ENCODE measurements around the gene STPG1.

STPG1 gene

DNA sequence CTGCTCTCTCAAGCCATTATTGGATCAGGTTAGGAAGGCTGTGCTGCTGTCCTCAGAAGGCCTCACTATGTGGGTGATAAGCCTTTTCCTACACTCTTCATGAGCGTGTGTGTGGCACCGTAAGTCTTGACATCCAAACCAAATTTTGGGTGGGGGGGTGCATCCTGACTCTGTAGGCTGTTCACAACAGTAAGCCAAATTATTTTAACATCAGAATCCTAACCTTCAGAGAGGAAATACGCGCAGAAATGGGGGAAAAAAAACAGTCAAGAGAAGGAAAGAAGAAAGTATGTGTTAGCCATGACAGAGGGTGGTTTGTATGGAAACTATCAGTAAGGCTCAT is 21.0 kb downstream of the STPG1 start:
- DNase-seq: no peak

DNA sequence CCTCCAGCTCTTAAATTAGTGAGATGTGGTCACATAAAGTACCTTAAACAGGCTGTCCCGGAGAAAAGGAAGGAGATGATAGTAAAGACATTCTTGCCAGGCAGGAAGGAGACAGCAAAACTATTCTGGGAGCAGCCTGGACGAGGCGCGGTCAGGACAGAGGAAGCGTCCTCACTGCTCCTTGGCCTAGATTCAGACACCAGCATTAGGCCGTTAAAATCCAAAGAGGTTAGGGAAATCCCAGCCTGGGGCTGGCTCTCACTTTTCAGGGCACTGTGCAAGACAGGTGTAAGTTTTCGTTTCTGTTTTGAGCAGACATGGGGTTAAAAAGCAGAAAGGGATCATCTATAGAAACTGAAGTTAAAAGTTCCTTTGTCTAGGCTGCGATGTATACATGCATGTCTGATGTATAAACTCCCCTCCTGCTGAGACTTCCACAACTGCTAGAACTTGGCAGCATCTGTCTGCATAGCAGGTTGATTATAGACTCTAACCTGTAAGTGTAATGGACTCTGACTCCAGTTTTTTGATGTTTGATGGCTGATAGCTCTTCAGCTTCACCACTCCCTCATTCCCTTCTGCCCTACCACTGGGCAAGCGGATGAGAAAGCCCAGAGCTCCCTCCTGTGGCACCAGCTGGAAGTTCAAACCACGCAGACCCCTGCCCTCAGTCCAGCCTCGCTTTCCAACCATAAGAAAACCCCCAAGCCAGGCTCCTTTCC is 21.5 kb downstream of the STPG1 start:
- DNase-seq: peak; percentile 80

DNA sequence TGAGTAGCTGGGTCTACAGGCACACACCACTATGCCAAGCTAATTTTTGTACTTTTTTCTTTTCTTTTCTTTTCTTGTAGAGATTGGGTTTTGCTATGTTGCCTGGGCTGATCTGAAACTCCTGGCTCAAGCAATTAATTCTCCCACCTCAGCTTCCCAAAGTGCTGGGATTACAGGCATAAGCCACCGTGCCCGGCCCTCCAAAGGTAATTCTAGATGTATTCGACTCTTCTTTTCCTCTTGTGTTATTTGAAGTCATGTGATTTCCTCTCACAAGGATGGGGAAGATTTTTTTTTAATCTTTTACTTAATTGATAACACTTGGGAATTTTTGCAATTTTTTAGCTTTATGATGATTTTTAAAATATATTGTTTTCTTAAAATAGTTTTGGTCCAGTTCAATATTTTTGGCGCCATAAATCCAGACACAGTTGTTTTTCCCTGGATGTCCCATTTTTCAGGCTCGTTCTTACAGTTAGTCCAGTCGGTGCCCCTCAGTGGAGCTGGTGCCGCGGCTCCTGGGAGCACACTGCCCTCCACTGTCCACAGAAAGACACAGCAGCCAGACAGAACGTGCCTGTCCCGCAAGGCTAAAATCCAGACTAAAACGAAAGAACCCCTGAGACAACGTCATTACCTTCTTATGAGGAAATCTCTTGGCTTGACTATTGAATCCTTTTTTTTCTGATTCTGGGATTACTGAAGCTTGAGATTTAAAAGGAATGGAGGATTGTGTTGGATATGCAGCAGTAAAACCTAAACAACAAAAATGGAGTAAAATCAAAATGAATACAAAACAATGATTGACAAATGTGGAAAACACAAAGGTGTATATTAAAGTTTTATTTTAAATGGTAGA is 22.4 kb downstream of the STPG1 start:
- peak; percentile 74 for DNase-seq

DNA sequence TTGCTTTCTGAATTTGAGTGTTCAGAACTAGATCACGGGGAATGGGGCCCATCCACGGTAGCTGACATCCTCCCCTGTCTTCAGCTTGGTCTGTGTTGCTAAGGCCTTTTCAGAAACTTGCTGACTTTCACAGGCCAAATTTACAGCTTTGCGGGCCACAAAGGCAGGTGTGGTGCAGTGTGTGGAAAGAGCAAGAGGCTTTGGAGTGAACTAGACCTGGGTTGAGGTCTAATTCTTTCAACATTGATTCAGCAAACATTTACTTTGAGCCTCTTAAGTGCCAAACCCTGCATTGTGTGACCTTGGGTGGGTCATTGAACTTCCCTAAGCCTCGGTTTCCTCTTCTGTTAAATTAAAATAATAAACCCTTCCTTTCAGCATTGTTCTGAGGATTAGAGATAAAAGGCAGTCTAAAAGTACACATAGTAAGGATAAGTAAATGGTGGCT is 24.3 kb downstream of the STPG1 start:
- no peak for DNase-seq

DNA sequence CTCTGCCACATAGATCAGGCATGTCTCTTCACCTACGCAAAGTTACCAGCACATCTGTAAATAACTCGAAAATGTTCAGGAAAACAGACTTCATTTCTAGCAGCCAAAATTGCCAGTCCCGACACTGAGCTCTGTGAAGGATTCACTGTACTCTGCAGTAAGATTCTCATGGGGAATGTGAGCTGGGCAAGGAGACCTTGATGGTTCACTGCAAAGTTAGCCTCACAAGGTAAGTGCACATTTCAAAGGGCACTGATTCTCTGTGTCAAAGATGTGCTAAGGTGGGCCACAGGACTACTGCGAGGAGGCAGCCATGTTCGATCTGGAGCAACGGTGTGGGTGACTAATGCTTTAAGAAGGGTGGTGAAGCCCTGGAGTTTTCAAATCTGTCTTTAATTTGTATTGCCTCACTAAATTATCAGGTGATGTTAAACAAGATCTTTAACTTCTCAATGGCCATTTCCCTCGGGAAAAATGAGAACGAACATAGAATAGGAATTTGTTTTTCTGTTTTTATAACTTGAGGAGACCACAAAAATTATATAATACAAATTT is 25.2 kb downstream of the STPG1 start:
- no peak for DNase-seq

DNA sequence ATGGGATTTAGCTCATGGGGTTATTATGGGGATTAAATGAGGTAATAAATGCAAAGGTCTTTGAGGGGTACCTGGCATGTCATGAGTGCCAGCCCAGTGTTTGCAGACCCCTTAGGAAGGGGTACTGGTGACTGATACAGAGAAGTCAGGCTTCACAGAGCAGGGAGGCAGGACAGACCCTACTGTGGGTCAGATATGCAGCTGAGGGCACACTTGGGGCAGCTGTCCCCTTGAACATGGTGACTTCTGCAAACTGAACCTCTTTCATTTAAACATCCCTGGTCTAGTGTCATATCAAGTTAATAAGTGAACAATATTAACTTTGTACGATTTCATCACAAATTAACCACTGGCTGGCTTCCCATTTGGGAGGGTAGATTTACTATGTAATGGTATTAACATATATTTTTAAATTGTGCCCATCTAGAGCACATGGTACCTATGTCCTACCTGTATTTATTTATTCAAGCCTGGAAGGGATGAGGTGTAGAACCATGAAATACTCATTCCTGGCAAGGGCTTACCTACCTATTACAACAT is 25.9 kb downstream of the STPG1 start:
- DNase-seq: no peak

DNA sequence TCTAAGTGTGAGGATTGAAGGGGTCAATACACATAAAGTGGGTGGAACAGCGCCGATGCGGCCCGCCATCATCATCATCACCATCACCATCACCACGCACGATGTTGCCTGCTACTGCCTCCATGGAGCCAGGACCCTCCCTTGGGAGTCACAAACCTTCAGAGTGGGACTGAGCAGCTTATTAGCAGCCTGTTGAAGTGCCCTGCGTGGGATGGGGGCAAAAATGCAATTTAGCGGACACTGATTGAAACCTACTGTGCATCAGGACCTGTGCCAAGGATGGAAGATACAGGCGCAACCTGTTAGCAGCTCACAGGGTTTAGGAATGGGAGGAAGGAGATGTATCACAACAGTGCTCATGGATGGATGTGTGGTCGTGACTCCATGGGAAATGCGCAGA is 26.7 kb downstream of the STPG1 start:
- DNase-seq: no peak

DNA sequence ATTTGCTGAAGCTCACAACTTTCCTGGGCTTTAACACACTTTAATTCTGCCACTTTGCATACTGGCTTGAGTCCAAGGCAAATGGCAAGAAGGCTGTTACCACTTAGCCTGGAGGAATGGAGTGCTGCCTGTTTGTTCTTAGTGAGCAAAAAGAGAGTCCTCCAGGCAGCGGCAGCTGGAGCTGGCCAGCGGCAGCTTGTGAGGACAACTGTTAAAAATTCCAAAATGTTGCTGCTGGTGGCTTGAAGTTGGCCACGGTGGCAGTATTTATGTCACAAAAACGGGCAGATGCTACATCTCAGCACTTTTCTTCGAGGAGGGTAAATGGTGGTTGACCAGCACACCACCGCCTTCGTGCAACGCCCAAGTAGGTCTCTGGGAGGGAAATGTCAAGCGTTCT is 27.3 kb downstream of the STPG1 start:
- no peak for DNase-seq

DNA sequence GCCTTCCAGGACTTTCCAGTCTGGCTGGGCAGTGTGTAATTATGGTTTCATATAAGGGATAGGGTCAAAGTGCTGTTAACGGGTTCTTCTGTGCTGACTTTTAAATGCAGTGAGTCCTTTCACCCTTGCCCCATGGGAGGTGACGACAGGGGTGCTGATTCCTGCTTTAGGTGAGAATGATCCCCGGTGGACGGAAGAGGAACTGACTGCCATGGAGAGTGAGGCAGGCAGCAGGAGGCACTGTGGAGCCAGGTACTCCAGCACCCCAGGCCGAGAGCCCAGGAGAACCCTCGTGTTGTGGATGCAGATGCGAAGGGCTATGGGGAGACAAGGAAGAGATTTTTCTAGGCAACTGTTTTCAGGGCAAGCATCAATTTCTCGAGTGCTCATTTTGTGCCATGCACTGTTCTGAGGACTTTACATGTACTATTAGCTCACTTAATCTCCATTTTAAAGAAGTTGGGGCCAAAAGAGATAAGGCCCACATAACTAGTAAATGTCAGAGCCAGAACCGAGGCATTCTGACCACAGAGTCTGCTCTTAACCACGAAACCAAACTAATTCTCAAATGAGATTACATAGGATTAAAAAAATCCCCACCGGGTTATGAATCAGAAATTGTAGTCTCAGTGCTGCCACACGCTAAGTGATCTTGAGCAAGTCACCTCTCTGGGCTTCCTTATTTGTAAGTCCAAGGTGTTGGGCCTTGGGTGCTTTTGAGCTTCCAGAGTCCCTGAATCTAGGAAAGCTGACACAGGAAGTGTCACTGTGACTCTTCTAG is 28.2 kb downstream of the STPG1 start:
- DNase-seq: peak; percentile 49

DNA sequence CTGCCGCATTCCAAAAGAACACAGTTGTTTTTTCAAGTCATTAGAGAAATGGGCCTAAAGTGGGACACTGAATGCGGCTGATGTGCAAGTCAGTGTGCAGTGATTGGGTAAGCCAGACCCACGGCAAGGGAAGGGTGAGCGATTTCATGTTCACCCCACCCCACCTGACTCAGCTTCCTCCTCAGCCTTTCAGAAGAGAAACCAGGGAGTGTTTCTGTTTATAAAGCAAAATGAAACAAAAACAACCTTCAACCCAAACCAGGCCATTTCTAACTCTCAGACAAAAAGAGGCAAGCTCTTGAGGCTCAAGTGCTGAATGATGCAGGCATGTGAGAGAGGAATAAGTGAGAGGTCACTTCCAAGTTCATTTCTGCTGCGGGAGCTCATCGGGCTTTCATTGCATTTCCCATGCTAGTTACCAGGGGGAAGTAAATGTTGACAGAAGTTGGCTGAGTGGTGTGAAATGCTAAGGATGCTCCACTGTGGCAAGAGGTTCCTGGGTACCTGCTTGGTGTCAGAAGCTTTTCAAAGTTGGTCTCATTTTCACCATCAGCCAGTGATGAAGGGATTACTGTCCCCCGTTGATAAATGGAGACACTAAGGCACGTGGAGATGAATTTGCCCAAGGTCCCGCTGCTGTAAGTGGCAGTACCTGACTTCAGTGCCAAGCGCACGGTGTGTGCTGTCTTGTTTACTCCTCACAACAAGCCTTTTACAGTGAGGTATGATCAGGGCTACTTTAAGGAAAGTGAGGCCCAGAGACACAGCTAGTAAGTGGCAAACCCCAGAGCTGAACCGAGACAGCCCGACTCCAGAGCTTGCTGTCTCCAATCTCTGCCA is 29.1 kb downstream of the STPG1 start:
- DNase-seq: peak; percentile 67

DNA sequence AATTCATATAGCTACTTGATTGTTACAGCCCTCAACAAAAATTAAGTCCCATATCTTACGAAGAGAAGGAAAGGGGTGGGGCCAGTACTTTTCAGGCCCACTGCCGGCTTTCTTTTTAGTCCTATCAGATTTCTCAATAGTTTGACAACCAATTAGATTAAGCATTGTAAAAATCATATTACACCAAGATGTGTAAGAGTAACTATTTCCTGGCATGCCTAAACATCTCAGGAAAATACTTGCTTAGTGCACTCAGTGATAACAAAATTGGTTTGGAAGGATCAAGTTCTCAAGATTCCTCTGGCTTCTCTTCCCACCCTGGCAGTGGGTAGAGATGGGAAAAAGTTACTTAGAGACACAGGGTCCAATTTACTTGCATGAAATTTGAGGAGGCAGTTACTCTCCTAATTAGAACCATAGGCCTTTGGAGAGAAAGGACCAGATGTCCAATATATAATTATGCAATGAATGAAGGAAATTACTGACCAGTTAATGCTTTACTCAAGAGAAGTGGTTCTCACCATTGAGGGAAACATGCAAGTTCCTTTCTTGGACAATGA is 30.1 kb downstream of the STPG1 start:
- DNase-seq: no peak

DNA sequence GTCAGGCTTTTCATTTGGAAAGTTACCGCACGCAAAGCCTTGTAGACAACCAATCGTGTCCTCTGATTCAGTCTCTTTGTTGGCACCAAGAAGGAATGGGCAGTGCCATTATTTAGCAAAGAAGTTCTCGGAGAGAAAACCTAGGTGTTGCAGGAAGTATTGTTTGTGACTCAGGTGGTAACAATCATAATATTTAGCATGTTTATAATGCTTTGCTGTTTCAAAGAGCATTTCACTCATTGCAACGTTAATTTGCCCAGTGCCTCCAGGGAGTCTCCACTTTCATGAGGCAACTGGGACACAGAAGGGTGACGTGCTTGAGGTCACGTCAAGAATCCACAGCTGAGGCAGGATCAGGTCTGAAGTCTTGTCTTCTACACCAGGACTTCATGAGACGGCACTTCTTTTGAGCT is 31.4 kb downstream of the STPG1 start:
- DNase-seq: no peak

DNA sequence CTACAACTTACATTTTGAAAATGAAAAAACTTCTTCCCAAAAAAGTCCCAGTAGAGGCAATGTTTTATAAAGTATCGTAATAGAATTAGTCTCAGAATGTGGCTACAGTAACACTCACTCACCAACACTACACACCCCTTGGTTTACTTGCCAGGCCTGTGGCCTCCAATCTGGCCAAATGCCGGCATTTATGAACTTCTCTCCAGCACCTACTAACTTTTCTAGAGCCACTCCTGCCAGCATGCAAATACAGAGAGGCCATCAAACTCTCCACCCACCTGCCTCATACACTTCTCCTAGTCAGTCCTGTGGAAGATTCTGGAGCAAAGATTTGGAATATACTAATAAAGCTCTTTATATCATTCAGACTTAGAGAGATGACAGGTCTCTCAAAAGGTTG is 32.3 kb downstream of the STPG1 start:
- no peak for DNase-seq

DNA sequence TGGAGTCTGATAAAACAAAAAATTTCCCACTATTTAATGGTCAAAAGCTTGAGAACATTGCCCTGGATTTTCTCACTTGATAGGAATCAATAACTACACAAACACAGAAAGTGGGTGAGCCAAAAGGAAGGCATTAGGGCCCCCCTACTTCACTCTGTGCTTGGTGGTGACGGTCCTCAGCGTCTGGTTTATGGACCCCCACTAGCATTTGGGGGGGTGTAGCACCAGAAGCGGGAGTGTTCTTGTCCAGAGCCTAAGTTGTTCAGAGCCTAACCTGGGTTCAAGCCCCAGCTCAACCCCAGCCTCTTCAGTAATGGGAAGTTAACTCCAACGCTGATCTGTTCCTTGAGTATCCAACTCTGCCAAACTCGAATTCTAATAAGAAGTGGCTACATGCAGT is 33.1 kb downstream of the STPG1 start:
- DNase-seq: no peak

DNA sequence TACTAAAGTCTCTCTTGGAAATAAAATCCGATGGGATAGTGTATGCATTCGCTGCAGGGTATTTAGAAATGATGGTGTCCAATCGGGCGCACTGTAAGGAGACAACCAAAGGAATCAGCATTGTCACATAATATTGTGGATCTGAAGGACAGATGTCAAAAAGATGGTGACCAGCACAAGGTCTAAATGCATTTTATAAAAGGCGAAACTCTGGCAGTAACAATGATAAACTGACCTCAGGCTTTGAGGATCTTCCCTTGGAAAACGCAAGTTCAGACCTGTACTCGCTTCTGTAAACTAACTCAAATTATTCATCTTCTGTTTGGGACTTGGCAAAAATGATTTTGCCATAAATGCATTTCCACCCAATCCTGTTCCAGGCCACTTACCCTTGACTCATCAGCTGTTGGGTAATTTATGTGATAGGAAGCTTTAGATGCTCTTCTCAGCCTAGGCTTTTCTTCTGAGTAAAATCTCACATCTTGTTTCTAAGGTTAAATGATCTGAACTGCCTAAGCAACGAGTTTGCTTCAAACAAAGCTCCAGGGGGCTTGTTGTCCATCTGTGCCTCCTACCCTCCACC is 33.8 kb downstream of the STPG1 start:
- no peak for DNase-seq

DNA sequence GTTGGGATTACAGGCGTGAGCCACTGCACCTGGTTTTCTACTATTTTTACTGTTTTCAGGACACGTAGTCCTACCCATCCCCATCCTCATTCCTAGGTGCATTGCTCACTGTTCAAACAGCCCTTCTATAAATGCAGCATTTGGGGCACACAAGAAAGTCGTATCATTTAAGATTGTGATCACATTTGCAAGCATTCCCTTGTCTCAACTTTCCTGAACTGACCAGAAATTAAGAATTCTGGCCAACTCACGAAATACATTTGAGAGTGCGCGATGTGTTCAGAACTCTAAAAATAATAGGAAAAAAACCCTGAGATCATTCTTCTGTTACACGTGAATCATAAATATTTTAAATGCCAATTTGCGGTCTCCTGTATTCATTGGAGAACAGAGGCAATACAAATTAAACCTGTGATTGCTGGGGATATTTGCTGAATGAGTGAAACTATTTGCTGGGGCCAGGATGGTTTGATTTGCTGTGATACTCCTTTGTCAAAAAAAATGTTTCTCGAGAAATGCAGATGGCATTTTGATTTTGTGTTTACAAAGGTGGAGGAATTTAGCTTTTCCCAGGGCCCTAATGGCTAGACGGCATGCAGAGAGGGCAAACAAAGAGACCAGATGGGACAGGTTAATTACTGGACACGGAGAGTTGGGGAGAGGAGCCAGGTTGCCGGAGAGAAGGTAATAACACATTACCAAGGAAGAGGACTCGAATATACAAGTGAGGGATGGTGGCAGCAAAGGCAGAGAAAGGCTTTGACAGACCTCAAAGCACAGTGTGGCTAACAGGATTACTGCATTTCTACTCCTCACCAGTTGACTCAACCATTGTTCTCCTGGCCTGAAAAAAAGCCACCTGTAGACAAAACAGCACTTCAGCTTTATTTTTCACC is 38.4 kb downstream of the STPG1 start:
- DNase-seq: no peak

DNA sequence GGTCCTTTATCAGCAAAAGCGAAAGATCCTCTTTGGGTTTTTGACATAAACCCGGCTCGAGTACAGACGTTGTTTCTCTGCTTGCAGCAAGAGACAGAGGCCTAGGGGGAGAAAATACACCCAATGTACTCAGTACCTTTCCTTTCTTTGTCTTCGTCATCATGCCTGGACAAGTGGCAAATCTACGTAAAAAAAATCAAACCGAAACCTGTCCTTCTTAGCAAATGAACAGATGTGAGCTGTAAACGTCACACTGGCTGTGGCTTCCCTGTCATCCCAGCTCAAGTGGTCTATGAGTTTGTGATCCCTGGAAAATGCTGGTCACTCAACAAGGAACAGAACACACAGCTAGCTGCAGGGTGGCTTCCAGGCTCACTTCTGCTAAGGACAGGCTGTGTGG is 39.9 kb downstream of the STPG1 start:
- DNase-seq: peak; percentile 16

DNA sequence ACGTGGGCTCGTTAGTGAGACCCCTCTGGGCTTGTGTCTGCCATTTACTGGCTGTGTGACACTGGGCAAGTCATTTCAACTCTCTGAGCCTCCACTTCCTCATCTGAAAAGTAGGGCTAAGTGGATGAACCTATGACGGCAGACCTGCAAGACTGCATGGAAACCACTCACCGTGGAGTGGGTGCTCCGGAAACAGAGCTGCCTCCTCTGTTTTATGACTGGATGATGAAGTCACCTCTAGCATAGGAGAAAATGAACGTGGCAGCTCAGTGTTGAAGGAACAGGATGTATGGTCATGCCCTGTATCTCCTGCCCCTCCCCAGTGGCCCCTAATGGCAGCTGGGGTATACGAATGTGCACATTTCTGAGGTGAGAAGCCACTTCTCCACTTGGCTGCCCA is 40.5 kb downstream of the STPG1 start:
- DNase-seq: no peak

DNA sequence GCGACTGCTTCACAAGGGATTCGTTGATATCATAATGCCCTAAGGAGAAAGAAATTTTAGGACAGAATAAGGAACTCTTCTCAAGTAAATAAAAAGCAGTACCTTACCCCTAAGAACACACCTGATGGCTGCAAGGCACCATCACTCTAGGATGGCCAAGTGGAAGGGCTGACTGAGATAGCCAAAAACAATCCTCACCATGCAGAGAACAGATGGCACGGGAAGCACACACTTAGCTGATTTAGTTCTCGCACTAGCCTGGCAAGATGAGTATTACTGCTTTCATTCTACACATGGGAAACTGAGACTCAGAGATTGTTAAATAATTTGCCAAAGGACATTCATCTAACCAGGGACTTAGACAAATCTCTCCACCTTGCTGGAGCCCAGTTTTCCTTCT is 43.8 kb downstream of the STPG1 start:
- no peak for DNase-seq

DNA sequence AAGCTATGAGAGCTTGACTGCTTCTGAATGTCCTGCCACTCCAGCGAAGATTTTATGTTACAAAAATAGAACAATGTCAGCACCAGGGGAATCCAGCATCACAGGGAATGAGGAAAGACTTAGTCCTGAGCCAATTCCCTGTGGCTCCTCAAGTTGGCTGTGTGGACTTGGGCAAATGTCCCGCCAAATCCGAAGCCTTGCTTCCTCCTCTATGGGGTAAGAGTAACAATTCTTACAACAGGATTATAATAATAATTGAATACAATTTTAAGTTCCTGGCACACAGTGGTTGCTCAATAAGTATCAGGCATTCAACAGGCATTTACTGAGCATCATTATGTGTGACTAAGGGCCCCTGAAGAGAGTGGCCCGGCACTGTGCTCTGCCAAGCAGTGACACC is 44.4 kb downstream of the STPG1 start:
- DNase-seq: no peak

Measured in stimulated activated CD8-positive, alpha-beta memory T cell treated with anti-CD3 and anti-CD28 coated beads, Interleukin-4, amount 100 ng/mL, for 48 hours (primary cell).